SH-SY5Y (cell line): ENCODE measurements around the gene TFAP2A.

Source experiments
- GATA2 ChIP-seq: IDR thresholded peaks from 2 replicates; pipeline ENCODE4 v1.6.1; 2011; ENCODE audit warnings: mild to moderate bottlenecking, low read depth, low read length
- GATA3 ChIP-seq: IDR thresholded peaks from 2 replicates; pipeline ENCODE4 v1.6.1; 2011; ENCODE audit warnings: low read depth, mild to moderate bottlenecking, low read length, moderate library complexity

DNA sequence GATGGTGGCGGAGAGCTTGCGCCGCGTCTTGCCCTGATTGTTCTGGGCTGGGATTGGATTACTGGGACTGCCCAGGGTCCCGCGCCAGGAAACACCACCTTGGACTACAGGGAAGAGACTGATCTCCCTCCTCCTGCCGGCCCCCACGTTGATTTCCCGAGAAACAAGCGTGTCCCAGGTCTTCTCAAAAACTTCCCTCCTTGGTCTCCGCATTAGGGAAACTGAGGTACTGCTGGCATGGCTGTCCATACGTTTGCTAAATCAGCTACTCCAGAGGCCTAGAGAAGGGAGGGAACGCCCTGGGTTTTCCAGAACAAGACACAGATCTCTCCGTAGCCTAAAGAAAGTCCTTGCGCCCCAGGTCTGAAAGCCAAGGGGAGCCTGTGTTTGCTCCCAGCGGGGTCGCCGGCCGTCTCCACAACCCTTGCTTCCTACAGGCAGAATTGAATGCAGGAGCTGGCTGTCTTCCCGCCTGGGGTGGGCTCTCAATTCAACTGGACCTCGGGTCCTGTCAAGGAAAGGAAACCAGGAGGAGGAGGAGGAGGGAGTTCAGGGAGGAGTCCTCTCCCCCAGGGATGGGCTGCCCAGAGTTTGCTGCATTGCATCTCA, 29.2 kb downstream of the TFAP2A start:
- TF ChIP-seq GATA3 (no peak), GATA2 (no peak)
